ENCODE data around the gene ALKBH4.

Gene ALKBH4

GRCh38 chr7:102472126-102473041 lies 7.7 kb upstream of the ALKBH4 start:
- no peak for DNase-seq (ENCODE audit: low read depth)
- TF ChIP-seq POLR2A (IDR thresholded peaks at IDR 0.05; ENCODE audit: extremely low read depth, insufficient read length): no peak
- H3K4me3 ChIP-seq (ENCODE audit: low read depth, low read length): no peak overlapping the region

GRCh38 chr7:102471791-102472125 lies 7.1 kb upstream of the ALKBH4 start:
- TF ChIP-seq MYC (IDR thresholded peaks at IDR 0.05; ENCODE audit: low read depth, low read length) (no peak), MAX (IDR thresholded peaks at IDR 0.05; ENCODE audit: low read depth, low read length) (no peak), CTCF (IDR thresholded peaks at IDR 0.05; ENCODE audit: low read depth, low read length) (no peak), POLR2A (IDR thresholded peaks at IDR 0.05; ENCODE audit: extremely low read depth, insufficient read length) (no peak)
- DNase-seq (ENCODE audit: low read depth): no peak
- no peak overlapping the region for H3K4me3 ChIP-seq (ENCODE audit: low read depth, low read length)

- TF ChIP-seq CTCF (IDR thresholded peaks at IDR 0.05; ENCODE audit: low read depth, low read length) (no peak), MAX (IDR thresholded peaks at IDR 0.05; ENCODE audit: low read depth, low read length) (no peak), MYC (IDR thresholded peaks at IDR 0.05; ENCODE audit: low read depth, low read length) (no peak), POLR2A (IDR thresholded peaks at IDR 0.05; ENCODE audit: extremely low read depth, insufficient read length) (no peak)
- H3K4me3 ChIP-seq (ENCODE audit: low read depth, low read length): no peak overlapping the region
- no peak for DNase-seq (ENCODE audit: low read depth)
These were observed 5.5 kb upstream of the ALKBH4 start for GRCh38 chr7:102469972-102470825.

- no peak for DNase-seq (ENCODE audit: low read depth)
- no peak overlapping the region for H3K4me3 ChIP-seq (ENCODE audit: low read depth, low read length)
- TF ChIP-seq POLR2A (IDR thresholded peaks at IDR 0.05; ENCODE audit: extremely low read depth, insufficient read length): no peak
- TF ChIP-seq MYC (IDR thresholded peaks at IDR 0.05; ENCODE audit: low read depth, low read length): no peak
- no peak for TF ChIP-seq MAX (IDR thresholded peaks at IDR 0.05; ENCODE audit: low read depth, low read length)
- no peak for TF ChIP-seq CTCF (IDR thresholded peaks at IDR 0.05; ENCODE audit: low read depth, low read length)
These were observed 4.8 kb upstream of the ALKBH4 start for GRCh38 chr7:102469351-102469971.

- DNase-seq (ENCODE audit: low read depth): no peak
- H3K4me3 ChIP-seq (ENCODE audit: low read depth, low read length): no peak overlapping the region
- TF ChIP-seq CTCF (IDR thresholded peaks at IDR 0.05; ENCODE audit: low read depth, low read length) (no peak), MAX (IDR thresholded peaks at IDR 0.05; ENCODE audit: low read depth, low read length) (no peak), POLR2A (IDR thresholded peaks at IDR 0.05; ENCODE audit: extremely low read depth, insufficient read length) (no peak), MYC (IDR thresholded peaks at IDR 0.05; ENCODE audit: low read depth, low read length) (no peak)
These were observed 4.1 kb upstream of the ALKBH4 start for GRCh38 chr7:102468478-102469350.
